T-helper 22 cell (primary cell): ENCODE data around the gene HTR6.
"Not testable (repeated sequence)": the region's sequence is repeated elsewhere in the genome, so short reads cannot be mapped to it uniquely, and the experiment has no call there.

ENCODE experiments used
- DNase-seq: peaks from one replicate; pipeline ENCODE4 v3.0.0-alpha.2; 2020; ENCODE audit warnings: low read depth

Gene HTR6

DNA sequence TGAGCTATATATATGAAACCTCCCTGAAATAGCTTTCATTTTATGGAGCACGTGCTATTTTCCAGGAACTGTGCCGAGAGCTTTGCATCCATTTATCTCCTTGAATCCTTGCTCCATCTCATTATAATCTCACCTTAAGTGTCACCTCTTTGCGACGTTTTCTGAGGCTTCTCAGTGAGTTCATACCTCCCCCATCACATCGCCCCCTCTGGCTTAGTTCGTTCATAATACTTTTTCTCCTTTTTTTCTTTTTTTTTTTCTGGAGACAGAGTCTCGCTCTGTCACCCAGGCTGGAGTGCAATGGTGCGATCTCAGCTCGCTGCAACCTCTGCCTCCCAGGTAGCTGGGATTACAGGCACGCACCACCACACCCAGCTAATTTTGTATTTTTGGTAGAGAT lies 25.4 kb upstream of the HTR6 start:
- DNase-seq: not testable (repeated sequence)

DNA sequence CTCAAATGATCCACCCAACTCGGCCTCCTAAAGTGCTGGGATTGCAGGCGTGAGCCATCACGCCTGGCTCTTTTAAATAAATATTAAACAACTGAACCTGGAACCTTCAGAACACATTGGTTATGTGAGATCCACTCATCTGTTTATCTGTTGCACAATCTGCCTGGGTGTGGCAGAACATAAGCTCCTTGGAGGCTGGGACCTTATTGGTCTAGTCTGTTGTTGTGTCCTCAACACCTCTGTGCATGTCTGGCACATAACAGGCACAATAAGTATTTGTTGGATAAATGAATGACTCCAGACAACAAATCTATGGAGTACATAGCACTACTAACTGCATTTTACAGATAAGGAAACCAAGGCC lies 24.7 kb upstream of the HTR6 start:
- no peak for DNase-seq

DNA sequence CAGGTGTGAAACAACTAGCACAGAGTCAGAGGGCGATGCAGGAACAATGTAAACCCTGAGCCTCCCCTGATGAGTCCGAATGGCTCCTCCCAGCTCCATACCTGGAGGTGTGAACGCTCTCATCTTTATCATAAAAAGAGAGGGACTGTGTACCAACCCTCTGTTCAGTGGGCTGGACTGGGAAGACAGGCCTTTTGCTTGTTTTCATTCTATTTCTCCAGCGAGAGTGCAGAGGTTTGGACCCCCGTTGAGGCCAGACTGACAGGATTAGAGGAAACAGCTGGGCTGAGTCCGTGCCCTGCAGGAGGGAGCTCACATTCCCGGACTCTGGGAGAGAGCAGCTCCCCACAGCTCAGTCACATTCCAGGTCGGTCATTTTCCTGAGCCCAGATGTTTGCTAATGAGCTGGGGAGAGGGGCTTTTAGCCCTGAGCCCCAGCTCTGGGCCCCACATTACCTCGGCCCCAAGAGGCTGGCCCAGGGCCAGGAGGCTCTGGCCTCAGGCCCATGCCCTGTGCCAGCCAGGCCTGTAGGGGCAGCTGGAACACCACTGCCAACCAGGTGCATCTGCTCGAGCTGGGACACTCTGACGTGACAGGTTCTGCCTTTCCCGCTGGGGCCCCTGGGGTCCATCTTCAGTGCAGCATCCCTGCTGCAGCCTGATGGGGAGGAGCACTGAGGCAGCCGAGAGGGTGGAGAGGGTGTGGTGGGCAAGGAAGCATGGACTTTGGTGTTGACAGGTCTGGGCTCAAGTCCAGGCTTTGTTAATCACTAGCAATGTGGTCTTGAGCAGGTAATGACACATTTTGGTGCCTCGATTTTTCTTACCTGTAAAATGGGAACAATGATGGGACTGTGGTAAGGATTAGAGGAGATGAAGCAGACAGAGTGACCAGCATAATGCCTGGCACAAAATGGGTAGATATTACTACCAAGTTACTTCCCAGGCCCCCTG lies 24.0 kb upstream of the HTR6 start:
- no peak for DNase-seq

DNA sequence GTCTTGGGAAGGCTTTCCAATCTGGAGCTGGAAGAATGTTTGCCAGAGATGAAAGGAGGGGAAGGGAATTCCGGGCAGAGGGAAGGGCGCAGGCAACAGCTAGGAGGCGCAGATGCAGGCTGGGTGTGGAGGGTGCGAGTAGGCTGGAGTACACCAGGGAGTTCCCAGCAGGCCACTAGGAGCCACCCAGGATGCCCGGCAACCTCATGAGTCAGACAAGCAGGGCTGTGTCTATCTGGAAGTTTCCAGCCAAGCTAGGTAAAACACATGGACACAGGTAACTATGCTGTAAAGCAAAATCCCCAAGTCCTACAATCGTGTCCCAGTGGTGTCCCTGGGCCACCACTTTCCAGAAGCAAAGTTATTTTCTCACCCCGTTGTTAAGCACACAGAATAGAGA lies 21.6 kb upstream of the HTR6 start:
- no peak for DNase-seq

DNA sequence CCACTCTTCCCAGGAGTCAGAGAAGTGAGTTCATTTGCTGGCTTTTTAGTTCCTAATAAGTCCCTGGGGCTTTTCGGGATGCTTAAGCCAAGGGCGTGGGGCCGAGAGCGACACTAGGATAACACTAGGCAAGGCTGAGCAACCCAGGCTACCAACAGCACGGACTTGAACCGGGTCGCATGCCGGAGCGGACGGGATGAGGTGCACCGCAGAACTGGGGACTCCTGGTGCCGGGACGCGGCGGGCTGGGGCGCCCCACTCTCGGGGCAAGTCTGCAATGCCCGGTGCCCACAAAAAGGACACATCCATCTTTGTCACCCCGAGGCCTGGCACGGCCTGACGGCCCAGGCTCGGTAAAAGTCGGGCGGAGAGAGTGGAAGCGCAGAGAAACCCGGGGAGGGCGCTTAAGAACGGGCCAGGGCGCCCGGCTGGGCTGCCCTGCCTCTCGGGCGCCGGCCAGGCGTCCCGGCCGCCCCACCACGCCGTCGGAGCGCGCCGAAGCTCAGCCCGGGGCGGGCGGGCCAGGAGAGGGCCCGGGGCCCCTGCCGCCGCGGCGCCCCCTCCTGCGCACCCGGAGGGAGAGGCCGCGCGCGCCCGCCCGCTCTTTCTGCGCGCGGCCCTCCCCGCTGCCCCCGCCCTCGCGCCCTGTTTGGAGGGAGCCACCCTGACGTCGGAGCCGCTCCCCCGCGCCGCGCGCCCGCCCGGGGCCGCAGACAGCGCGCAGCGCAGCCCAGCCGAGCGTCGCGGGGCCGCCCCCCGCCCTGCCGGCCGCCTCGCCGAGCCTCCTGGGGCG lies 20.9 kb upstream of the HTR6 start, which contains the start of gene NBL1:
NBL1 (plus strand) TSS at position 710 of the 793 bp plus-strand sequence. CDS start 10,720 bp downstream, outside the sequence.
- peak; percentile 55 for DNase-seq

DNA sequence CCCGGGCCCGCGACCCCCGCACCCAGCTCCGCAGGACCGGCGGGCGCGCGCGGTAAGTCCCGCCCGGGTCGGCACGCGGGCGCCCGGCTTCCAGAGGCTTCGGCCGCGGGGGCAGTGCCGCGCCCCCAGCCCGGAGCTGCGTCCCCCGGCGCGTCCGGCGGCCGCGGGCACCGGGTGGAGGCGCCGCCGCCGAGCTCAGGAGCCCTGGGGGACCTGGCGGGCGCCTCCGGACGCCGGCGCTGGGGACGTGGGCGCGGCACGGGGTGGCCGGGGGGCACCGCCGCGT lies 20.3 kb upstream of the HTR6 start:
- DNase-seq: no peak

DNA sequence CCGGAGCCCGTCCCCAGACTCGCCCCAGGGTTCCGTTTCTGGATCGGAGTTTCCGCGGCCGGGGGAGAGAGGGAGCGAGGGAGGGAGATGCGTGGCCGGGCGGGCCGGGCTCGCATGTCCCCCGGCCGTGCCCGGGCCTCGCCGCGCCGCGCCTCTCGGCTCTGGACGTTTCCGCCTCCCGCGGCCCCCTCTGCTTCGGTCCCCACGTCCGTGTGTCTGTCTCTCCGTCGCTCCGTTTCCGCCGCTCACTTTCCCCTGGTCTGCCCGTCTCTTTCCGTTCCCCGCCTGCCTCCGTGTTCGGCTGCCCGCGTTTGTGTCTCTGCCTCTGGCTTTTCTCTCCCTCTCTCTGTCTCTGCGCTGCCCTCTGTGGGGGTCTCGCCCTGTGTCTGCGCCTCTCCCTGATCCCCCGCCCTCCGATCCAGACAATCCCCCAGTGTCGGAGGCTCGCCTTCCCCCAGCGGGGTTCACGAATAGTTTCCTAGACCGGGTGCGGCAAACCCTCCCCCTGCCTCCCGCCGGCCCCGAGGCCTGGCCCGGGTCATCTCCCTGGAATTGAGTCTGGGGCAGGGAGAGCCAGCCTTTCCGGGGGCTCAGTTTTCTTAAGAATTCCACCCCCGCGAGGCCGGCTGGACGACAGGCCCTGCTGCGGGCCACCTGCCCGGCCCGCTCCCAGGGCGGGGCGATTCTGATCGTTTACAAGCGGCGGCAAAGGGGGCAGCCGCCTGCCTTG lies 19.8 kb upstream of the HTR6 start:
- DNase-seq: no peak

DNA sequence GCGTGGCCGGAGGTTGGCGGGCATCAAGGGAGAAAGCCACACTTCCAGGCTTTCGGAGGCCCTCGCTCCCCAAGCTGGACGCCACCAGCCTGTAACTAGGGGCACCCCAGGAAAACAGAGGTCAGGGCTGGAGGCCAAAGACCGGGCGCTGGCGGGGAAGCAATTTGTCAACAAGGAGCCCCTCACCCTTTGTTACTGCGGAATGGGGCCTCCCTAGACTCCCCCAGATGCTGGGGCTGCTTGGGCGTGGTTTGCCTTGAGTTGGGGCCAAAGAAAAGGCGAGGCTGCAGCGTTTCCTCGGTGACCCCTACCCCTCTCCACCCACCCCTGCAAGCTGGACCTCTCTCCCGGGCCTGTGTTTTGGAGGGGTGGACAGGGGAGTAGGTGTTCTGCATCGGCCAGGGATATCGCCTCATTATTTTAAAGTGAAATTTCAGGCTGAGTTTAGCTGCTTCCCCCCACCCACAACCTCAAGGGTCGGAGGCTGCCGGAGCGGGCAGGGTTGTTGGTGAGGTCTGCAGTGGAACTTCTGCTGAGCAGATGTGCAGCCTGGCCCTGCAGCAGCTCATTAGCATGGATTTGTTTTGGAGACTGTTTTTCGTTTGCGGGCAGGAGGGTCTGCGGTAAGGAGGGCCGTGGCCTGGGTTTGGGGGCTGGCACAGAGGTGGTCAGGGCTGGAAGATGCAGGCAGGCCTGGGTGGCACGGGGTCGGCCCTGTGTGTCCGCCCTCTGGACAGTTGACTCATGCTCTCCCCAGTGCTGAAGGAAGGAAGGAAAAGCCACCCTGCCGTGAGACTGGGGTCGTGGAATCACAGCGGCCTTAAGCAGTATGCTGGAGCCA lies 19.0 kb upstream of the HTR6 start:
- no peak for DNase-seq

DNA sequence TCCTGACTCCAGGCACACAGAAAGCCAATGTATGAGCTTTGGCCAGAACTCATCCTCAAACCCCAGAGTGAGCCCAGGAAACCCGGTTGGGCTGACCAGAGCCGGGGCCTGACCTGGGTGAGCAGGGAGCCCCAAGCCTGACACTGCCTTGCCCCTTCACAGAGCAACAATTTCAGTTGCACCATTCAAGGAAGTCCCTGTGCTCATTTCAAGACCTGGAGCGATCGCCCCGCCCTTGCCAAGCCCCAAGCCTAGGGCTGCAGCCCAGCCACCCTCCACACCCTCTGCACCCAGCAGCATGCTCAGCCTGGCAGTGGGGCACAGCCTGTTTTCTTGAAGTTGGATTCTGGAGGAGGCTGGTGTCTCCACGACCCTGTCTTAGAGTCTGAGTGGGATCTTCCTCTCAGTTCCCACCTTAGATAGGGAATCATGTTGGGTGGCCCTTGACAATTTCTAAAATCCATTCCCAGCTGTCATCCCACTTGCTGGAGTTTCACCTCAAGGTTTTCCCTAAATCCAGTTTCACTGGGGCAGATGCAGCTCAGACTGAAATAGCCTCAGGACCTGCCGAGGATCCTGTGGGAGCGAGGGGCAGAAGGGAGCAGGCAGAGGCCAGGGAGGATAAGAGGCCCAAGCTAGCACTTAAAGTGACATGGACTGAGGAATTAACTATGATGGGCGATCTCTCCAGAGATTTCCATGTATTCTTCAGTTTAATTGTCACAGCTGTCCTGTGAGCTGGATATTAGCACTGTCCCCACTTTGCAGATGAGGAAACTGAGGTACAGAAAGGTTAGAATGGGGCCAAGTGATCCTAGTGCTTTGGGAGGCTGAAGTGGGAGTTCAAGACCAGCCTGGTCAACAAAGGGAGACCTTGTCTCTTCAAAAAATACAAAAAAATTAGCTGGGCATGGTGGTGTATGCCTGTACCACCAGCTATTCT lies 18.0 kb upstream of the HTR6 start:
- DNase-seq: no peak

DNA sequence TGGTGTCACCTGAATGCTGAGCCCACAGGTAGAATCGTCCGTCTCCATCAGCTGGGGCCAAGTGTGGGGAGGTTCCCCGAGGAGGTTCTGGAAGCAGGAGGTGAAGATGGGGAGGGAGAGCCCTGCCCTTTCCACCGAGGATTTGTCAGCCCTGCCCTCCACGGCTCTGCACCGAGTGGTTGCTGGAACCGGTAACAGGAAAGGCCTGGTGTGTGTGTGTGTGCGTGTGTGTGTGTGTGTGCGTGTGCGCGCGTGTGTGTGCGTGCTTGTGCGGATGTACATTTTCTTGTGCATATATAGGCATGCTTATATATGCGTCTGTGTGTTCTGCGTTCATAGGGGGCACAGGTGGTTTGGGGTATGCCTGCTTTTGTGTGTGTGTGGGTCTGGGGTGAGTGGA lies 17.0 kb upstream of the HTR6 start:
- no peak for DNase-seq

DNA sequence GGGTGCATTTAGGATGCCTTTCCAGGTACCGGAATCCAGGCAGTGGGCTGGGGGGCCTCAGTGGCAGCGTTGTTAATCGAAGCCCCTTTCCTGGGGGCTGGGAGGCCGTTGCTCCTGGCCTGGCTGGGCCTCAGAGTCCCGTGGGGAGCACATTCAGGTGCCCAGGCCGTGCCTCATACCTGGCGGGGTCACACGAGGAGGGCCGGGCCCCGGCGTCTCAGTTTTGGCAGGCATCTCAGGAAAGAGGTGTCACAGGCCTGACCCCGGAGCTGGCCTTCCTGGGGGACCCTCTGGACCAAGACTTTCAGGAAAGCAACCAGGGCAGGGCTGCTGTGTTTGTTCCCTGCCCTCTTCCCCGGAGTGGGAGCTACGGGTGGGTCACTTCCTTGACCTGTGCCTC lies 16.4 kb upstream of the HTR6 start:
- DNase-seq: no peak

DNA sequence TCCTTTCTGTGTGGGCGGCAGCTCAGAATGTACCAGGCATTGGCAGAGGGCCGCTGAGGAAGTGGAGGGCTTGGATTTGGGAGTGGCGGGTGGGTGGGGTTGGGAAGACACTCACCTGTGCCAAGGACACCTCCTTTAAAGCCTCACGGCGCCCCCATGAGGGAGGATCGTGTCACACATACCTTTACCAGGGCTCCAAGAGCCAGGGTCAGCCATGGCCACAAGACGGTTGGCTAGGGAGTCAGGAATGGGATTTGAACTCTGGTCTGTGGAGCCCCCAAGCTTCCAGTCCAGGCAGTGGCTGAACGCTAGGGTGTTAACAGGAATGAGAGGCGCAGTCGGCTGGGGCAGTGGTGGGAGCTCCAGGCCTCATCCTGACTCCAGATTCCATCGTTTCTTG lies 16.0 kb upstream of the HTR6 start:
- no peak for DNase-seq

DNA sequence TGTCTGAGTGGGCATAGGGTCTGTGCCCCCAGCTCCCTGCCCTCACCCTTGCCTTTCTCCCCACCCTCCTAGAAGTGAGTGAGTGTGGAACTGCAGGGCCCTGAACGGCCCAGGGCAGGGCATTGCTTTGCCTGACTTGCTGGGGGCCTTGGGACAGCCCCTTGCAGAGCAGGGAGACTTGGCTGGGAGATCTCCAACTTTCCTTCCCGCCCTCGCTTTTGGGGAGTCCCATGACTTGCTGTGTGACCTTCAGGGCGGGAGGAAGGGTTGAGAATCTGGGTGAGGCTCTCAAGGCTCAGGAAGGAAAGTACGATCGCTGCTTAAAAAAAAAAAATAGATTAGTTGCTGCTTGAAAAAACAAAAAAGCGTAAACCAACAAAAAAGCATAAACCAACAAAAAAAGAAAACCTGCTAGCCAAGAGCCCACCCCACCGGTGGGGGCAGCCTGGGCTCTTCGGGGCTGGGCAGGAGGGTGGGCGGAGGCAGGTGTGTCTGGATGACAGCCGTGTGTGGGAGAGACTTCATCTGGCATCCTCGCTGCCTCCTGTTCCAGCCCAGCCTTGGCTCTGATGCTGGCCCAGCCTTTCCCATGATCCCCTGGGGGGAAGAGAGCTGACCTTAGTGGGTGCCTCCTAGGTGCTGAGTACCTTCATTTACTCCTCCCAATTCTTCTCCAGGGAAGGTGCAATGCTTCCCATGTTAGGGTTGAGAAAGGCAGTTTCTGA lies 14.1 kb upstream of the HTR6 start:
- DNase-seq: no peak

DNA sequence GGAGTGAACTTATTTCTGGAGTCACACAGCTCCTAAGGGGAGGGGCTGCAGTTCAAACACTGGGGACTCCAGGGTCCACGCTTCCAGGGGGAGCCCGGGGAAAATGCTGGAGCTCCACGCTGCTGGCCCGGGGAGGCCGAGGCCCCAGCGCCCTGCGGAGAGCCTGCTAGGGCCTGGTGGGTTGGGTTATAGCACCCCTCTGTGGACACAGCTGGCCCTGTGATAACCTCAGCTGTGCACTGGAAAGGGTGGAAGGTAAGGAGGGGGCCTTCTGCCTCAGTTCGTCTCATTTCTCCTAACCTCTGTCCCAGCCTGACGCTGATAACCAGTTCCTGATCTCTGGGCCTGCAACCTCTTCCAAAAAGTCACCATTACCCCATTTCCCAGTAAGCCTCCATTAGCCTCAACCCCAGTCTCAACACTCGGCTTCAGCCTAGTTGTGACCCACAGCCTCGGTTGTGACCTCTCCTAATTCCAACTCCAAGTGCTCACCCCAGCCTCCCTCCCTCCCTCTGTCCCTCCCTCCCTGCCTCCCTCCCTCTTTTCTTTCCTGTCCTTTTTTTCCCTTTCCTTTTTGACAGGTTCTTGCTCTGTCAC lies 13.4 kb upstream of the HTR6 start:
- DNase-seq: no peak

DNA sequence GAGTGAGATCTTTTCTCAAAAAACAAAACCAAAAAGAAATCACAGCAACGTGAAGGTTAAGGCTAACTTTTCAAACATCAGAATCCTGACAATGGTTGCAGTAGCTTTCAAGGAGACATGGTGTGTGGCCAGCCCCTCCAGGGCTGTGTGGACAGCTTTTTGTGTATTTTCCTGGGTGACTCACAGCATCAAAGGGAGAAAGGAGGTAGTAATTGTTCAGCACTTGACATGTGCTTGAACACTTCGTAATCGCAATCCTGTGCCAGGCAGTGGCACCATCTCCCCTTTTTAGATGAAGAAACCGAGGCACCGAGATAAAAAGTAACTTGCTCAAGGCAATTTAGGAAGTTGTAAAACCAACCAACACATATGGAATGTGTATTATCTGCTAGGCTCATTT lies 10.3 kb upstream of the HTR6 start:
- no peak for DNase-seq

DNA sequence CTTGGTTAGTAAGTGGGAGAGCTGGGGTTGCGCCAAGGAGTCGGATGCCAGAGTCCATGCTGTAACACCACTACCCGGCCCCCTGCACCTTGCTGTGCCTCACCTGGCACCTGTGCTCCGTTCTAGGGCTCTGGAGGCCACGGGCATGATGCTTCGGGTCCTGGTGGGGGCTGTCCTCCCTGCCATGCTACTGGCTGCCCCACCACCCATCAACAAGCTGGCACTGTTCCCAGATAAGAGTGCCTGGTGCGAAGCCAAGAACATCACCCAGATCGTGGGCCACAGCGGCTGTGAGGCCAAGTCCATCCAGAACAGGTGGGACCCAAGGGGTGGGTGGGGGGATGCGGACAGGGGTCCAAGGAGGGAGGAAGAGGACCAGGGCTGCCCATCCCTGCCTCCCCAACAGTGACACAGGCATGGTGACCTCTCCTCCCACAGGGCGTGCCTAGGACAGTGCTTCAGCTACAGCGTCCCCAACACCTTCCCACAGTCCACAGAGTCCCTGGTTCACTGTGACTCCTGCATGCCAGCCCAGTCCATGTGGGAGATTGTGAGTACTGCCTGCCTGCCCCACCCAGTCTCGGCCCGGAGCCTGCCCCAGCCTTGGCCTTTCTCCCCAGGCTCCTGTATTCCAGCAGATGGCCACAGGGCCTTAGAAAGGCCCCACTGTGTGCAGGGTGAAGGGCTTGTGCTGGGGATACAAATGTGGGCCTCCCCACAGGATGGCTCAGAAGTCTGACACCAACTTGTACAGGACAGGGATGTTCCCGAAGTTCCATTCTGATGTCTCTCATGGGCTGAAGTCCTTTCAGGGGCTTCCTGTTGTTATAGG lies 9.6 kb upstream of the HTR6 start:
- DNase-seq: no peak

DNA sequence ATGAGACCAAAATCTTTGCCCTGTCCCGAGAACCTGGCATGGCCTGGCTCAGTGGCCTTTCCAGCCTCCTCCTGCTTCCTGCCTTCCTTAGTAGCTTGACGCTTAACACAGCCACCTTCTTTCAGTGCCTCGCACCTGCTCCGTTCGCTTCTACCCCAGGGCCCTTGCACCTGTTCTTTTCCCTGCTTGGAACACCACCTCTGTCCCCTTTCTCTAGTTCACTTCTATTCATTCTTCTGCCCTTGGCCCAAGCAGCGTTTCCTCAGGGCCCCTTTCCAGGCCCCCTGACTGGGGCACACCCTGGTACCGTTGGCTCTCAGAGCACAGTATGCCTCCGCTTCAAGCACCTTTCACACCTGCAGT lies 9.0 kb upstream of the HTR6 start:
- no peak for DNase-seq

DNA sequence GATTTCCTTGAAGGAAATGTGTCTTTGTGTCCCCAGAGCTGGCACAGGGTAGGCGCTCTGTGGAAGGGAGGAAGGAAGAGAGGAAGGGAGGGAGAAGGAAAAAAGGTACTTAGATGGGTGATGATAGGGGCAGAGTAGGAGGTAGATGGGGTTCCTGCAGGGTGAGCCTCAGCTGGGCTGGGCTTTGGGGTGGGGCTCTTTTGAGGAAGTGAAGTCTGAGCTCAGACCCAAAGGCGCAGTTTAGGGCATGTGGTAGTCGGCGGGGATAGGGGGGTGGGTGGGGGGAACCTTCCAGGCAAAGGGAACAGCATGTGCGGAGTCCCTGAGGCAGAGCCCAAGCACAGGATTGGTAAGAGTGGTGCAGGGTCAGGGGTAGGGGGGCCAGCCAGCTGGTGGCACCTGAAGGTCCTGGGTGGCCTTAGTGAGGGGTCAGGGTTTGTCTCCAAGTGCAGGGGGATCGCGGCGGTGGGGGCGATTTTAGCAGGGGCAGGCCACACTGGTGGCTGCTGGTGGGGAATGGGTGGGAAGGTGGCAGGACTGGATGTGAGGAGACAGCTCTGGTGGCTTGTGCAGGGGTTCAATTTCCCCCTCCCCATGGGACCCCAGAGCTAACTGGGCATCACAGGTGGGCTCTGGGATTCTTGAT lies 8.4 kb upstream of the HTR6 start:
- DNase-seq: no peak
